BJ (cell line): Measurements from ENCODE around the gene EFNA5. TPM values are rescaled to one million over a fixed set of nuclear protein-coding genes. Genes with fewer than 3 reads are reported as not detected.

Experiments used
- CTCF ChIA-PET: fragments of 350-600 bp; formaldehyde crosslinking; extraction: SDS; loops from one replicate; lab custom pipeline; 2021; ENCODE audit warnings: antibody characterized with exemption, inconsistent platforms; lab: Yijun Ruan, JAX
- POLR2A ChIA-PET: fragments of 300-600 bp; sonication (Branson Sonifier 250); formaldehyde crosslinking; extraction: SDS; loops from one replicate; lab custom pipeline; 2021; ENCODE audit warnings: antibody characterized with exemption; lab: Charles Lee
- DNase-seq: peaks from one replicate; pipeline ENCODE4 v3.0.0-alpha.2; 2011; ENCODE audit warnings: low read depth
- H3K27me3 ChIP-seq: 2 replicates; pipeline ENCODE4 v1.6.0; 2011; ENCODE audit warnings: low read length; ENCODE audit not compliant: control insufficient read depth, insufficient read depth
- H3K36me3 ChIP-seq: 2 replicates; pipeline ENCODE4 v1.5.1; 2011; ENCODE audit warnings: low read length; ENCODE audit not compliant: control insufficient read depth, insufficient read depth
- H3K4me3 ChIP-seq: 2 replicates; pipeline ENCODE4 v1.5.1; 2011; ENCODE audit warnings: low read depth, mild to moderate bottlenecking, control low read depth, low read length
- polyA plus RNA-seq: library from polyadenylated mRNA; depleted of rRNA; stranded (reverse); fragments of >200 nt; gene quantifications from 2 replicates; pipeline ENCODE4 v1.2.3, GENCODE V29; 2011
- TF ChIP-seq, protein P1 (sequence below): IDR thresholded peaks from 2 replicates; pipeline ENCODE4 v1.5.1; 2011; ENCODE audit warnings: low read depth, mild to moderate bottlenecking, control low read depth, inconsistent platforms, low read length, moderate library complexity; ENCODE audit not compliant: insufficient read depth

The EFNA5 gene
- polyA plus RNA-seq, 1 experiment, result 0.67 TPM

DNA sequence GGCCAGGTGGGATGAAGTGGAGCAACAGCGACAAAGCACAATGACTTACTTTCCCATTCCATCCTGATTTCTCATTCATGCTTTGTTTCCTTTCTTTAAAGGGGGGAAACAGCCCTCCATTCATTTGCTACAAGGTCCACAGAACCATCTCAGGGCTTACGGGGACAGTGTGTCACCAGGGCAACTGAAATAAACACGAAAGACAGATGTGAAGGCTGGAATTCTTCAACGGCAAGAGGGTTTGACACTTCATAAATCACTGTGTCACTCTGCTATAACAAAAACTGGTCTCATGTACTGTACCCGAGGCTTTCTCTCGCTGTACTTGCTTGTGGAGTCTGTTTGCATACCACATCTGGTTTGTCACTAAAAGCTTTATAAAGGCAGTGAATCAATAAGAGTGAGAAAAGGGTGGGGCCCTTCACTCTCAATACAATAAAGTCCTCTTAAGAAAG, 150.8 kb downstream of the EFNA5 start:
- no peak overlapping the region for H3K4me3 ChIP-seq
- TF ChIP-seq, protein P1, sequence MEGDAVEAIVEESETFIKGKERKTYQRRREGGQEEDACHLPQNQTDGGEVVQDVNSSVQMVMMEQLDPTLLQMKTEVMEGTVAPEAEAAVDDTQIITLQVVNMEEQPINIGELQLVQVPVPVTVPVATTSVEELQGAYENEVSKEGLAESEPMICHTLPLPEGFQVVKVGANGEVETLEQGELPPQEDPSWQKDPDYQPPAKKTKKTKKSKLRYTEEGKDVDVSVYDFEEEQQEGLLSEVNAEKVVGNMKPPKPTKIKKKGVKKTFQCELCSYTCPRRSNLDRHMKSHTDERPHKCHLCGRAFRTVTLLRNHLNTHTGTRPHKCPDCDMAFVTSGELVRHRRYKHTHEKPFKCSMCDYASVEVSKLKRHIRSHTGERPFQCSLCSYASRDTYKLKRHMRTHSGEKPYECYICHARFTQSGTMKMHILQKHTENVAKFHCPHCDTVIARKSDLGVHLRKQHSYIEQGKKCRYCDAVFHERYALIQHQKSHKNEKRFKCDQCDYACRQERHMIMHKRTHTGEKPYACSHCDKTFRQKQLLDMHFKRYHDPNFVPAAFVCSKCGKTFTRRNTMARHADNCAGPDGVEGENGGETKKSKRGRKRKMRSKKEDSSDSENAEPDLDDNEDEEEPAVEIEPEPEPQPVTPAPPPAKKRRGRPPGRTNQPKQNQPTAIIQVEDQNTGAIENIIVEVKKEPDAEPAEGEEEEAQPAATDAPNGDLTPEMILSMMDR, result no peak
- peaks cover 5% of the 10 kb centered on the region; the same call in 1 of the 2 replicates for H3K27me3 ChIP-seq
- no peak for DNase-seq
- POLR2A ChIA-PET, result no interaction called here
- CTCF ChIA-PET, result interaction anchor here (0.6 kb wide), 1 partner anchor 20 kb away, joined by 6 read pairs; no protein-coding TSS in a partner anchor
- no peaks in the 10 kb centered on the region for H3K36me3 ChIP-seq

DNA sequence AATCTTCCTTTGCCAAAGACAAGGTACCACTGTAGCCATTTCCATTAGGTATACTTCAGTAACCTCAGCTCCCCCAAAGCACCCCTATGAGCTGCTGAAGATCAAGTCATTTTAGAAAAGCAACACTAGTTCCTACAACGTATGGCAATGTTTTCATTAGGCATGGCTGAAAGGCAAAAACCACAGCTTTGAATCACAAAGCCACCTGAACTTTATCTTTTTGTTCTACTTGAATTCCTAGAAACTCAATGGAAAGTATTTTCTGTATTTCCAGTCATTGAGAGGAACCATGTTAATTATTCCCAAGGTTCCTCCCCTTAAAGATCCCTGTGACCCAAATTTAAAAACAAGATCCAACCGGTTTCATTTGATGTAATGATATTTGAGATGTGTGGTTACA, 152.1 kb downstream of the EFNA5 start:
- H3K36me3 ChIP-seq, result no peaks in the 10 kb centered on the region
- CTCF ChIA-PET, result no interaction called here
- no peak for DNase-seq
- POLR2A ChIA-PET, result no interaction called here
- TF ChIP-seq, protein P1, result no peak
- no peak overlapping the region for H3K4me3 ChIP-seq
- H3K27me3 ChIP-seq, result peaks cover 10% of the 10 kb centered on the region

DNA sequence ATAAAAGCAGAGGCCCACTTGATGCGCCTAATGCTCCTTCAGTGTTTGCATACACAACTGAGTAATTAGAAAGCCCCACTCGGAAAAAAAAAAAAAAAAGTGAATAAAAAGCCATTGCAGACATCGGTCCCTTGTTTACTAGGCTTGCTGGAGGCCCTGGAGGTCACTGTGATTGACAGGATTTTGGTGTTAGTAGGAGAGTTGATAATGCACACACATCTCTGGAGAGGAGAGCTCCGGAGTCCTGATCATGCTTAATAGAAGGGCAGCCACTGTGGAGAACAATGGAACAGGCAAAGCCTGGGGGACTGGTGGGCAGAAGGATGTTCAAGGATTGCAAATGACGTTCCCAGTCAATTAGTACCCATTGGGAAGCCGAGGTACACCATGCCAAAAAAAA, 152.5 kb downstream of the EFNA5 start:
- DNase-seq, result no peak
- H3K36me3 ChIP-seq, result no peaks in the 10 kb centered on the region
- peaks cover 10% of the 10 kb centered on the region for H3K27me3 ChIP-seq
- no peak overlapping the region for H3K4me3 ChIP-seq
- TF ChIP-seq, protein P1, result no peak
- ChIA-PET CTCF (no interaction called here), POLR2A (no interaction called here)

DNA sequence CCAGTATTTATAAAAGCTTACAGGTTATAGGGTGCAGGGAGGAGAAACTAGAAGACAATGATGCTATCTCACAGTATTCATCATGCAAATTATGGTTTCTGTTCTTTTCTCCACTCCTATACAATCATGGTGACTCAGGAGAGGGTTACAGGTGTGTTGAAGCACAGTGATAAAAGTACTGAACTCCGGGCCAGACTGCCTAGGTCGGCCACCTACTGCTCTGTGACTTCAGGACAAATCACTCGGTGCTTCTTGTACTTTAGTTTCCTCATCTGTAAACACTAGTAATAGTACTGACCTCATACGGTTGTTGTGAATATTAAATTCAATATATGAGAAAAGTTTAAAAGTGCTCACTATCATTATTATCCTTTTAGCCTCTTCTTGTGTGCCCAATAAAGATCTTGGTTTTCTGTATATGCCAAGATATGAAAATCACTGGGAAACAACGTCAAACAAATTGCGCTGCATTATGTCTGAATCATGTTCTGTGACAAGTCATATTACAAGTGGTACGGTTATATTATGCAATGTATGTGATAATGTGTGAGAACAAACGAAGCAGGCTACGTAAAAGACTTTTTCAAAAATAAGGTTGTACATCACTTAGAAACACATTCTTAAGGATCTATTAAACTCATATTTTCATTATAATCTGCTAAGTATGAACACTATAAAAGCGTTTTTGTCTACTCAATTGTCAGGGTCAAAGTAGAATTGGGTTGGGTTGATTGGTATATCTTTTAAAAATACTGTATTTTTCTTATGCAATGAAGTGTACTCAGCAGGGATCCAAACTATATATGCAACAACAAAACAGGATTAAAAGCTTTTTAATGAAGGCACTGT, 153.3 kb downstream of the EFNA5 start:
- CTCF ChIA-PET, result interaction anchor here (0.9 kb wide), 1 partner anchor 15 kb away, joined by 3 read pairs; no protein-coding TSS in a partner anchor

More for the DNA sequence above, 153.3 kb downstream of the EFNA5 start:
- TF ChIP-seq, protein P1, result no peak
- POLR2A ChIA-PET, result no interaction called here
- no peak overlapping the region for H3K4me3 ChIP-seq
- no peaks in the 10 kb centered on the region for H3K36me3 ChIP-seq
- peaks cover 10% of the 10 kb centered on the region for H3K27me3 ChIP-seq
- no peak for DNase-seq
